ENCODE results near the gene DUSP16.
"Not testable (repeated sequence)": the region's sequence is repeated elsewhere in the genome, so short reads cannot be mapped to it uniquely, and the experiment has no call there.

Gene DUSP16

GRCh38 chr12:12562585-12563261 lies at the start of gene DUSP16:
Gene DUSP16, minus strand, starts transcription at chr12:12562863. Its CDS starts 41,765 bp downstream, at chr12:12521098.
- peak; percentile 98 for DNase-seq (ENCODE audit: low spot score)

- peak; percentile 71 for DNase-seq (ENCODE audit: low spot score)
Observed at GRCh38 chr12:12612358-12612757, 49.7 kb upstream of the DUSP16 start.

GRCh38 chr12:12611512-12612306 lies 49.0 kb upstream of the DUSP16 start, which contains the start of gene CREBL2:
Gene CREBL2, plus strand, starts transcription at chr12:12611876. Its CDS starts 297 bp downstream, at chr12:12612173.
- DNase-seq (ENCODE audit: low spot score) = peak; percentile 96

GRCh38 chr12:12610711-12611110 lies 48.0 kb upstream of the DUSP16 start:
- no peak for DNase-seq (ENCODE audit: low spot score)

GRCh38 chr12:12609692-12610091 lies 47.0 kb upstream of the DUSP16 start:
- no peak for DNase-seq (ENCODE audit: low spot score)

GRCh38 chr12:12608557-12608957 lies 45.9 kb upstream of the DUSP16 start:
- no peak for DNase-seq (ENCODE audit: low spot score)

GRCh38 chr12:12606781-12607589 lies 44.3 kb upstream of the DUSP16 start:
- DNase-seq (ENCODE audit: low spot score) = peak; percentile 55

- no peak for DNase-seq (ENCODE audit: low spot score)
Observed at GRCh38 chr12:12604740-12605139, 42.1 kb upstream of the DUSP16 start.

GRCh38 chr12:12600659-12601058 lies 38.0 kb upstream of the DUSP16 start:
- peak; percentile 37 for DNase-seq (ENCODE audit: low spot score)

GRCh38 chr12:12599750-12600643 lies 37.3 kb upstream of the DUSP16 start:
- DNase-seq (ENCODE audit: low spot score) = no peak

GRCh38 chr12:12598864-12599263 lies 36.2 kb upstream of the DUSP16 start:
- DNase-seq (ENCODE audit: low spot score) = no peak

GRCh38 chr12:12596598-12596997 lies 33.9 kb upstream of the DUSP16 start:
- DNase-seq (ENCODE audit: low spot score) = not testable (repeated sequence)

GRCh38 chr12:12595929-12596328 lies 33.3 kb upstream of the DUSP16 start:
- DNase-seq (ENCODE audit: low spot score) = not testable (repeated sequence)

- no peak for DNase-seq (ENCODE audit: low spot score)
Observed at GRCh38 chr12:12592930-12593329, 30.3 kb upstream of the DUSP16 start.

GRCh38 chr12:12590961-12591360 lies 28.3 kb upstream of the DUSP16 start:
- DNase-seq (ENCODE audit: low spot score) = no peak

- DNase-seq (ENCODE audit: low spot score) = not testable (repeated sequence)
Observed at GRCh38 chr12:12588436-12588835, 25.8 kb upstream of the DUSP16 start.

GRCh38 chr12:12587878-12588277 lies 25.2 kb upstream of the DUSP16 start:
- DNase-seq (ENCODE audit: low spot score) = no peak

GRCh38 chr12:12586879-12587675 lies 24.4 kb upstream of the DUSP16 start:
- DNase-seq (ENCODE audit: low spot score) = no peak

GRCh38 chr12:12585115-12585863 lies 22.6 kb upstream of the DUSP16 start:
- DNase-seq (ENCODE audit: low spot score) = no peak
